ENCODE results near the gene PCGF2. TPM values are rescaled to one million over a fixed set of nuclear protein-coding genes. Genes with fewer than 3 reads are reported as not detected.

PCGF2 gene
- total RNA-seq, 2 donors from 2014 or later: 41.1 to 53.7 TPM

DNA sequence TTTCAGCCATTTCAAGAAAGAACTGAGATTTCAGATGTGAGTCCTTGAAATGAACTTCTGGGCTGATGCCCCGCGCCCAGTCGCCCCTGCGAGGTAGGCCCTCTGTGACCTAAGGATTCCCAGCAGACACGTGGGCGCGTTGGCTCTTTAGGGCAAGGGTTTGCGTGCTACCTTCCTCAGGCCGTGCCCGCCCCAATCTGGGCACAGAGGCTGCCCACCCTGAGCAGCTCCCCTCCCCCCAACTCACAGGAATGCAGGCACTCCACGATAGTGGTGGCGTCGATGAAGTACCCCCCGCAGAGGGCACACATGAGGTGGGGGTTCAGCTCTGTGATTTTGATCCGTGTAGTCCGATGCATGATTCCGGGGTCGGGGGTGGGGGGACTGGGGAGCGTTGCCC is 8.1 kb downstream of the PCGF2 start:
- intact Hi-C loops (cut with DNase I, micrococcal nuclease): no loop called here
- no peak for DNase-seq

DNA sequence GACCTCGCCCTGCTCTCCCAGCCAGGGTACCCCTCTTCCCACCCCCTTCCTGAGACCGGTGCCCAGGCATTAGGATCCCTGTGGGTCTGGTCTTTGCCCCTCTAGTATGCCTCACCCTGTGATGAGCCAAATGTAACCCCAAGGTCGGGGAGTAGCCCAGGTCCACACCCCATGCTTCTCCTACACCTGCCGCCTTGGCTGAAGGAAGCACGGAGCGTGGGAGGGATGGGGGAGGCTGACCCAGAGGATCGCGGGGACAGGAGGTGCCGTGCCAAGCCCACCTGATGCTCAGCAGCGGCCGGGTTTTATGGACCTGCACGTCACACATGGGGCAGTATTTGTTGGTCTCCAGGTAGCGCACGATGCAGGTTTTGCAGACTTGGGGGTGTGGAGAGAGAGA is 8.8 kb downstream of the PCGF2 start:
- DNase-seq: peak in 1 of 2 donors; percentile 44
- peak; percentile 34 for ATAC-seq
- intact Hi-C loops (cut with DNase I, micrococcal nuclease): no loop called here

More for the DNA sequence above, 8.1 kb downstream of the PCGF2 start:
- no peak for ATAC-seq

DNA sequence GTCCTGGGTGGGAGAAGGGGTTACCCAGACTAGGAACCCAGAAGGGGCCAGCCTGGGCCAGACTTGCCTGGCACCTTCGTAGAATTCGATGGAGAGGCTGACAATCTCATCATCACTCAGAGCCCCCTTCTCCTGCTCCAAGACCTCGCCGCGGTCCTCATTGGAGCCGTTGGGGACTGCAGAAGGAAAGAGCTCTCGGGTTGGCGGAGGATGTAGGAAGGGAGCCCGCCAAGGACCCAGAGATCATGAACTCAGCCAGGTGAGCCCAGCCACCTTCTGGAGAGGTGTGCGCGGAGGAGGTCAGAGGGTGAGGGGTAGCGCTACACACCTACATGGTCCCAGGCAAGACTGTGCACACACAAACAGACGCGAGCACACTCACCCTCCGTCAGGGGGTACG is 9.4 kb downstream of the PCGF2 start:
- DNase-seq (no peak), ATAC-seq (no peak)
- intact Hi-C loops (cut with DNase I, micrococcal nuclease): no loop called here

DNA sequence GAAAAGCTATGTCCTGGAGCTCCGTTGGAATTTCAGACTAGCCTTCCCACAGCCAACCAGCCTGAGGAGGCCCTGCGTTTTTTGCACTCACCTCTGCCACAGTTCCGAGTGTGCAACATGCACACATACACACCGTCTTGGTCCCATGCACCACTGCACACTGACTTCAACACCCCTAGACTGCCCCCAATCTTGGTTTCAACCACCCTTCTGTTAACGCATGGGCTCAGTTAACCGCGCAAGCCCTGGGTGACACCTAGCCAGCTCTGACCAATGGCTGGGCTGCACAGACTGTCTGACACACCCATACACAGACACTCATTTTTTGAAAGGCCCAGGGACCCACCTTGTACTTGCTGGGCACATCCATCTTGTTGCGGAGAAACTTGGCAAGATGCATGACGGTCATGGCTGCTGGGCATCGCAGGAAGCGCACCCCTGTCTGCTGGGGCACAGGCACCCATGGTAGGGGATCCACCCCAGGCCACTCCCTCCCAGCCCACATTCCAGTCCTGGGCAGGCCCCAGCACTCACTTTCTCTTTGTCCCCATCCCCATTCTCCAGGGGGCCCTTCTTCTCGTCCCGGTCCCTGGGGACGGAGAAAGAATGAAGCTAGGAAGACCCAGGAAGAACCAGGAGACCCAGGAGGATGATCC is 10.0 kb downstream of the PCGF2 start:
- intact Hi-C loops (cut with DNase I, micrococcal nuclease): no loop called here
- ATAC-seq: no peak
- no peak for DNase-seq

DNA sequence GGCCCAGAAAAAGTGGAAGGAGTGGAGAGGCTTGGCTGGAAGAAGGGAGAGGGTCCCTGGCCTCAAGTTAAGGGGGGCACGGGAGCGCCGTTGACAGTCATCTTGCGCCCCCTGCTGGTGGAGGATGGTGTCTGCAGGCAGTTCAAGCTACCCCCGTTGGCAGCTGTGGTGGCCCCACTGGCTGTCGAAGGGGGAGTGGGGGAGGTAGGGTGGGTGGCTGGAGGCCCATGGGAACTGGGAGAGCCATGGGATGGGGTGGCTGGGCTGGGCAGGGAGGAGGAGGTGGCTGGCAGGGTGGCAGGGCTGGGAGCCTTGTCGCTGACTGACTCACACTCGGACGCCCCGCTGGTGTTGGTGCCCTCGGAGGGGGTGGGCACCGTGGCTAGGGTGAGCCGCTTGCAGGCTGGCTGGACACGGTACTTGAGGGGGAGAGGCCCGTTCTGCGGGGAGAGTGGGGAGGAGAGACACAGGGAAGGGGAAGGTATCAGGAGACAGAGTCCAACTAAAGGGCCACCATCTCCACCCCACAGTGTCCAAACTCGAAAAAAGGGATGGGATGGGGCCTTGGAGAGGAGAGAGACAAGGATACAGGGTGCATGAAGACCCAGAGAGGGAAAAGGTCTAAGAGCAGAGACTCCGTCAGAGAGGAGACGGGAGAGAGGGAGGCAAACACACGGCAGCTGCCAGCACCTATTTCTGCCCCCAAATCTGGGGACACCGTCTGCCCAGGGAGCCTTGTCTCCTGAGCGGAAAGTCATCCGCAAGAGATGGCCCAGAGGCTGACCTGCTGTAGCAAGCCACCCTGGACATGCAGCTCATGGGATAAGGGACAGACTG is 12.8 kb downstream of the PCGF2 start:
- ATAC-seq: no peak

DNA sequence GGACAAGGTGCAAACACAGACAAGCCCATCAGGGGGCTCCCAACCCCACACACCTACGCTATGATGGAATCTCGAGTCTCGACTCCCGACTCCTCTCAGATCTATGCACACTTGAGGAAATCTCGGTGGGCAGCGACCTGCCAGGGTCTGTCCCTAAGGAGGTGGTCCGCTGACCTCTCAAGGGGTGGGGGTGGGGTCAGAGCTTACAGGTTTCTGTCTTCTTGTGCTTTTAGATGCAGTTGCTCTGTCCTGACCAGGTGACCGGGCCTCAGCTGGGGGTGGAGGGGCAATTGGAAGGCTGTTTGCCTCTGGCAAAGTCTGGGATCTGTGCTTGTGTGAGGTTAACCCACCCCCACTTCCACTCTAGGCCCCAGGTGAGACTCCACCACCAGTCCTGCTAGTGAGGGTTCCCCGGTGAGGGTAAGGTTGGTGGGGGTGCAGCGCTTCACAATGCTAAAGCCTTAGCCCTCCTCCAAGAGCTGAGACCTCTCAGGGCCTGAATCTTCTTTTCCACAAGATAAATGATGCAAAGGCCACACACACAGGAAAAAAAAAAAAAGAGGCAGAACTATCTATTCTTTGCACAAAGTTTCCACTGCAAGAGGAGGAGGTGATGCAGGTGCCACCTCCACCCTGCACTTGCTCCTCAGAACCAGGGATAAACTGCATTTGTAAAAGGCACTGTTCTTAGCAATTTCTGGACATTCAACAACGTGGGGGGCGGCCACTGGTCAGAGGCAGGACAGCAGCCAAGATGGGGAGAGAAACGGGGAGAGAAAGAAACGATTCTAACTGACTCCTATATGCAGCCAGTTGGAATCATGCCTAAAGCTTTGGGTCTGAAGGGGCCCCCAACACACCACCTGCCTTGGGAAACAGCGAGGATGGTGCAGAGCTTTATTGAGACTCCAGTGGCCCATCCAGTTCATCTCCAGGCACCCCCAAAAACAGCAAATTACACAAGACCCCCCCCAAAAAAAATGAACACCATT is 13.9 kb downstream of the PCGF2 start:
- no peak for DNase-seq
- intact Hi-C loops (cut with DNase I, micrococcal nuclease): loop anchor here in 1 of 2 donors (5.0 kb wide), 1 partner anchor 57 kb away; no protein-coding TSS in a partner anchor
- ATAC-seq: no peak

More for the DNA sequence above, 12.8 kb downstream of the PCGF2 start:
- DNase-seq: peak; percentile 53 to 69
- intact Hi-C loops (cut with DNase I, micrococcal nuclease): no loop called here

DNA sequence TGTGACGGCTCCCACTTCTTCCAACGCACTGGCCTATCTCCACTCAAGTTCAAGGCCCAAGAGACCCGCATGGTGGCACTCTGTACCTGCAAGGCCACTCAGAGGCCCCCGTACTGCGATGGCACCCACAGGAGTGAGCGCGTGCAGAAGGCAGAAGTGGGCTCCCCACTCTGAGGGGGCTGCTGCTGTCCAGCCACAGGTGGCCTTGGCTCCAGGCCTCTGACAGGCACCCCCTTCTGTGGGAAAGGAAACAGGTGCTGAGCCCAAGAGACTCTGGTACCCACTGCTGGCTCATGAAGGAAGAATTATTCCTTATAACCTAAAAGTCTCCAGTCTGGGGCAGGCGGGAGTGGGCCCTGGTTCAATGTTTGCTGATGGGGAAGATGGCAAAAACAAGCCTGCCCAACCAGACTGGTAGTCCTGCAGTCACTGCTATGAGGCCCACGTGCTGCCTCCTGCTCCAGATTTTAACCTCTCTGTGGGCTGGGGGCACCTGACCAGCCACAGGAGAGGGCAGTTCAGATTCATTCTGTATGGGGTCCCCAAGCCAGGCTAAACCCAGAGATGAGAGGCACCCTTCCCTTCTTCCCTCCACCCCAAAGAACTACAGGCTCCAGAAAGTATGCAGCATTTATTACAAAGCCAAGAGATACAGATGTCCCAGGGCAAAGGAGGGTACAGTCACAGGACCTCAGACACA is 14.7 kb downstream of the PCGF2 start:
- DNase-seq (peak in 1 of 2 donors; percentile 56), ATAC-seq (no peak)
- intact Hi-C loops (cut with DNase I, micrococcal nuclease): loop anchor here in 1 of 2 donors (5.0 kb wide), 1 partner anchor 56 kb away; no protein-coding TSS in a partner anchor

DNA sequence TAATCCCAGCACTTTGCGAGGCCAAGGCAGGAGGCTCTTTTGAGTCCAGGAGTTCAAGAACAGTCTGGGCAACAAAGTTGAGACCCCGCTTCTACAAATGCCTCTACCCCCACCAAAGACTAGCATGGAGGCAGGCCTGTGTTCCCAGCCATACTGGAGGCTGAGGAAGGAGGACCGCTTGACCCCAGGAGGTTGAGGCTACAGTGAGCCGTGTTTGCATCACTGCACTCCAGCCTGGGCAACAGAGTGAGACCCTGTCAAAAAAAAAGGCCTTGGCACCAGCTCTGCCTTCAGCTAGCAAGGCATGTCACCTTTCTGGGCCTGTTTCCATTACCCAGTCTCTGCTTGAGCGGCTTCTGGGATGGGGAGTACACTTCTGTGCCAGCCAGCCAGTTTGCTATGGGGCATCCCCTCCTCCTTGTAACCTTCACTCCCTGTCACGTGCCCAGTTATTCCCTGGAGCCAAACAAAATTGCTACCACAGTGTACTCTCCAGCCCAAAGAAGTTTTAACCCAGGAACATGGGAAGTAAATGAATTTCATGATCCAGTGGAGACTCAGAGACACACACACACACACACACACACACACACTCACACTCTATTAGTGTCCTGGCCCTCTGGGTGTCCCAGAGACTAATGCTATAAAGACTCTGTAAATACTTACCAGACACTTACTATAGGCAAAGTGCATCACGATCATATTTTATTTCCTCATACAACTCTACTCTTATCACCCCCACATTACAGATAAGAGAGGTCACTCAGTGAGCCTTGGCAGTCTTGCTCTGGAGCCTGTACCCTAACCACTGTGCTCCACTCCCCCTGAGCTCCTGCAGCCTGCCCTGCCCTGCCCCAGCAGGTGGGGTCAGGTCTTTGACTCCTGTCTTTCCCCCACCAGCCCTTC is 15.5 kb downstream of the PCGF2 start:
- intact Hi-C loops (cut with DNase I, micrococcal nuclease): loop anchor here in 1 of 2 donors (5.0 kb wide), 1 partner anchor 55 kb away; no protein-coding TSS in a partner anchor
- DNase-seq (no peak), ATAC-seq (peak; percentile 39)

DNA sequence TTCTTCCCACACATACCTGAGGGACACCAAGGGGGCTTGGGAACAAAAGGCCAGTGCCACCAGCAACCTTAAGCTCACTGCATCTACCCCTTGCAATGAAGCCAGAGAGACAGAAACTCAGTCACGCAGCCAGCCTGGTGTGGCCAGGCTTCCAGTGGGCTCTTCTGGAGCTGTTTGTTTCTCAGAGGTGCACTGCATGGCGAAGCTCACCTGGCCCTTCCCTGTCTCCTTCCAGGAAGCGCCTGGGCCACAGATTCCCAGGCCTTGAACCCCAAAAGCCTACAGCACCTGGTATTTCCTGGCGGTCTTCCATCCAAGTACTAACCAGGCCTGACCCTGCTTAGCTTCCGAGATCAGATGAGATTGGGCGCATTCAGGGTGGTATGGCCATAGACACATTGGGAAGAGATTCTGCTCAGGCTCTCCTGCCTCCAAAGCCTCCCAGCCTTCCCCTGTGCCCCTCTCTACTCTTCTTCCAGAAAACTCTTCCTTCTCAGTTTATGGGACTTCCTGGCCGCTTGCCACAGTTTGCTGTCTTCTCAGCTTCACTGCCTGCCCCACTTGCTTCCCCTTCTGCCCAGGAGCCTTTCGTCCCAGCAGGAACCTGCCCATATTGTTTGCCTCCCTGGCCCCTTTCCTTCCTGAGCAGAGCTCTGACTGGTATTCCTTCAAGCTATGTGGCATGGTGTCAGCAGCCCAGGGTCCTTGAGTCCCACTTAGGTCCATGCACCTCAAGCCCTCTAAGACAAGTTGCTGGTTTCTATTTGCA is 16.4 kb downstream of the PCGF2 start:
- intact Hi-C loops (cut with DNase I, micrococcal nuclease): loop anchor here in 1 of 2 donors (5.0 kb wide), 1 partner anchor 54 kb away; no protein-coding TSS in a partner anchor
- peak; percentile 3 for ATAC-seq
- peak; percentile 75 to 81 for DNase-seq

DNA sequence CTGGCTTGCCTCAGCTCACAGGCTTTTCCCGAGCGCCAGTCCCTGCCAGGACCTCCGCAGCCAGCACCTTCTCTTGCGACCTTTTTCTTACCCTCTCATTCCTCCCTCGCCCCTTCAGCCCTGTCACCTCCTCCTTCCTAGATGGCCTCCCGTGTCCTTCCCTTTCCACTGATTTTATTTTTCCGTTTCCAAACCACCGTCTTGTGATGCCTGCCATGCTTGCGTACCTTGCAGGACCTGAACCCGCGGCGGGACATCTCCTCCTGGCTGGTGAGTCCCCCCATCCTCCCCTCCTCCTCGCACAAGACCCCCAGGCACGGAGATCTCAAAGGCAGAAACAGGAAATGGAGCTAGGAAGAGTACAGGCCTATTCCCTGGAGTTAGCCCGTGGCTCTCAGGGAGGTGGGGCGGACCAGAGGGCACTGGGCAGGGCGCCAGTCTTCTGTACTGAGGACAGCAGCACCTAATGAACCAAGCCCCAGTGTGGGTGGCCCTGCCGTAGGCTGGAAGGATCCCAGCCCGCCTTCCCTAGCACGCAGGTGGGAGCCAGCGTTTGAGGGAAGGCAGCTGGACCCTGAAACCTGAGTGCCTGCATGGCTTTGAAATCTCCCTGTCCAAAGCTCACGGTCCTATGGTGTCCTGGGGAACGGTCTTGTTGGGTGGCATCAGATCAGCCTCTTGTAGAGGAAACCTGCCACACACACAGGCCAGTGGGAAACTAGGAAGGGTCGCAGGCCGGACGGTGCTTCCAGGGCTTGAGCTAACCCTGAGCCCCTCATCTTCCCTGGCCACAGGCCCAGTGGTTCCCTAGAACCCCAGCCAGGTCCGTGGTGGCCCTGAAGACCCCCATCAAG is 17.4 kb downstream of the PCGF2 start:
- peak; percentile 95 to 96 for DNase-seq
- intact Hi-C loops (cut with DNase I, micrococcal nuclease): loop anchor here in 1 of 2 donors (5.0 kb wide), 1 partner anchor 53 kb away; no protein-coding TSS in a partner anchor
- peak; percentile 71 for ATAC-seq

DNA sequence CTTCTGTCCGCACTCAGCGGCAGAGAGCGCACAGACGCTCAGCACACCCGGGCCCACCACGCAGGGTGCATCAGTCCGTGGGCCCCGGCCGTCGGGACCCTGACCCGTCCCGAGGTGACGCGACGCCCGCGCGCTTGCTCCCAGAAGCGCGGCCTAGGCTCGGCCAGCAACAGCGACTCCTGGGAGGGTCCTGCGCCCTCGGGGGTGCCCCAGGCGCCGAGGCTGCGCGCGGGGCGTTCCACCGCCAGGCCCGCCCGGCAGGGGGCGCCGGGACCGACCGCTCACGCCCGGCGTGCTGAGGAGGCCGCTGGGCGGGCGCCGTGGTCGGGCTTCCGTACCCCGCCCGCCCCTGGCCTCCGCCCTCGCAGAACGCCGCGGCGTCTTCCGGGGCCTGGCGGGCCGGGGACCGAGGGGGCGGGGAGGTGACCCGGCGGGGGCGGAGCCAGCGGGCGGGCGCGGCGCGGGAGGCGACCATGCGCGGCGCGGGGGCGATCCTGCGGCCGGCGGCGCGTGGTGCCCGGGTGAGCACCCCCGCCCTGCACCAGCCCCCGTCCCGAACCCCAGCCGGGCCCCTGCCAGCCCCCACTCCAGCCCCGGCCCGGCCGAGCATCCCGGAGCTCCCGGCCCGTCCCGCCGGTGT is 18.1 kb downstream of the PCGF2 start, which contains the start of gene CISD3:
CISD3 (plus strand) TSS at position 456 of the 640 bp plus-strand sequence; CDS start at position 474, 18 bp downstream.
- ATAC-seq (peak; percentile 62), DNase-seq (peak; percentile 85 to 91)
- intact Hi-C loops (cut with DNase I, micrococcal nuclease): loop anchor here in 1 of 2 donors (5.0 kb wide), 1 partner anchor 53 kb away; no protein-coding TSS in a partner anchor

DNA sequence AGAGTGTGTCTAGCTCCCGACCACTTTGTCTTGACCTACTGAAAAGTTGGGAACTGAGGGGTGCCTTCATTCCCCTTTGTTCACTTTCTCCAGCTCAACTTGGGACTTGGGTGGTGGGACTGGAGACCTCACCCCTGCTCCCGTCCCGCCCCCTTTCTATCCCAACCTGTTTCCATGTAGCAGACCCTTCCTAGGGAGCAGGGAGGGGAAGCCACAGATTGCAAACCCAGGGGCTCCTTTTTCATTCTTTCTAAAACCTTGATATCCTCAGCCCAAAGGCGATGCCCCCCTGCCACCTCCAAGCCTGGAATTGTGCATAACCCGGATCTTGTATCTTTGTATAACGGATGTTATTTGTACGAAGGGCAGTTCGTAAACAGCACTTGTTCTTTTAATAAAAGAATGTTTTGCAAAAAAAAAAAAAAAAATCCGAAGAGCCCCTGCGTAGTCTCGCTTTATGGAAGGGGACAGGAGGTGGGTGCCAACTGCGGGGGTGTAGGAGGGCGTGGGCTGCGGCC is 18.7 kb downstream of the PCGF2 start:
- DNase-seq (no peak), ATAC-seq (no peak)
- intact Hi-C loops (cut with DNase I, micrococcal nuclease): no loop called here

DNA sequence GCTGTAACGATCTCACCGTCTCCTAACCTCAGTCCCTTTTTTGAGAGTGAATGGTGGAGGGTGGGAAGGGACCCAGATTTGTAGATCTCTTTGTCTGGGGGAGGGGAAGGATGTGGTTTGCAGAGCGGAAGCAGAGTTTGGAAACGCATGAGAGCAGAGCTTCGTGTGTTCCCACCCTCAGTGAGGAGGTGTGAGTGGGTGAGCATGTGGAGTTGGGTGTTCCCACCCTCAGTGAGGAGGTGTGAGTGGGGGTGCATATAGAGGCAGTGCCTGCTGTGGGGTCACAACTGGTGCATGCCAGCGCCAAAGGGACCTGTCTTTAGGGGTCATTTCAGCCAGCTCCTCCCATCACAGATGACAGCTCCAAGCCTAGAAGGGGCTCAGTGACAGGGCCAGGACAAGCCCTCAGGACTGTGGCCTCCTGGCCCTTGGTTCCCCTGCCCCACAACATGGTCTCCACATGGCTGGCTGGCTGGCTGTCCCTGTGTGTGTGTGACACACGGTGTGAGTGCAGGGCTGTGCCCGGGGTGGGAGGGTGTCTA is 19.8 kb downstream of the PCGF2 start:
- DNase-seq: no peak
- intact Hi-C loops (cut with DNase I, micrococcal nuclease): no loop called here
- ATAC-seq: no peak

DNA sequence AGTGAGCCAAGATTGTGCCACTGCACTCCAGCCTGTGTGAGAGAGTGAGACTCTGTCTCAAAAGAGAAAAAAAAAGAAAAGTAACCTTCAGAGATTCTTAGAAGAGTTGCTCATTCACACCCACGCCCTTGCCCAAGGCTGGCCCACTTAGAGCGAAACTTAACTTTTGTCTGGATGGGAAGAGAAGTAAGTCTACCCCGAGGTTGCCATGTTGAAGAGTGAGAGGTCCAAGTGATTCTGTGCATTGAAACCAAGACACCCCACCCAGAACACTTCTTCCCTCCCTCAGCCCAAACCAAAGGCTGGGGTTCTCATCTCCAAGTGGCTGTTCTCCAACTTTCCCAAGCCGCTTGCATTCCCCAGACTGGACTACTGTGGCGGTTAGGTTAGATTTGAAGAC is 20.4 kb downstream of the PCGF2 start:
- no peak for ATAC-seq
- DNase-seq: no peak
- intact Hi-C loops (cut with DNase I, micrococcal nuclease): no loop called here

Measured in left colon (tissue), 2 donors.